NOMO-1 (cell line): ENCODE data around the gene CARD19.
A peak's percentile ranks its signal among the peaks of the same experiment; 100 is the strongest.

Experiments
- DNase-seq, 2 experiments: peaks; one replicate each; lab custom pipeline; 2025; ENCODE audit not compliant: unreplicated experiment in 2 of 2; lab: John Stamatoyannopoulos, UW

The CARD19 gene

GRCh38 chr9:93117924-93118862 is 22.2 kb downstream of the CARD19 start:
- no peak for DNase-seq

- no peak for DNase-seq
Measured at GRCh38 chr9:93118863-93119702, 23.1 kb downstream of the CARD19 start.

- no peak for DNase-seq
Measured at GRCh38 chr9:93119703-93119952, 23.6 kb downstream of the CARD19 start.

GRCh38 chr9:93119953-93120845 is 24.2 kb downstream of the CARD19 start:
- peak; percentile 95 to 97 for DNase-seq

GRCh38 chr9:93120846-93121315 is 24.9 kb downstream of the CARD19 start:
- DNase-seq: no peak

GRCh38 chr9:93121316-93122241 is 25.6 kb downstream of the CARD19 start:
- DNase-seq: no peak

- no peak for DNase-seq
Measured at GRCh38 chr9:93122721-93123221, 26.8 kb downstream of the CARD19 start.

GRCh38 chr9:93123561-93124283 is 27.7 kb downstream of the CARD19 start:
- no peak for DNase-seq

GRCh38 chr9:93124793-93125192 is 28.8 kb downstream of the CARD19 start:
- no peak for DNase-seq

- DNase-seq: no peak
Measured at GRCh38 chr9:93125331-93125894, 29.4 kb downstream of the CARD19 start.

GRCh38 chr9:93126151-93126781 is 30.2 kb downstream of the CARD19 start:
- no peak for DNase-seq

GRCh38 chr9:93126825-93127368 is 30.9 kb downstream of the CARD19 start:
- DNase-seq: no peak

GRCh38 chr9:93127395-93127911 is 31.4 kb downstream of the CARD19 start:
- peak; percentile 44 to 49 for DNase-seq

GRCh38 chr9:93128011-93128714 is 32.1 kb downstream of the CARD19 start:
- DNase-seq: no peak

- DNase-seq: no peak
Measured at GRCh38 chr9:93128715-93129224, 32.8 kb downstream of the CARD19 start.

GRCh38 chr9:93129286-93129685 is 33.3 kb downstream of the CARD19 start:
- DNase-seq: no peak
